Stimulated activated CD8-positive, alpha-beta memory T cell treated with anti-CD3 and anti-CD28 coated beads, Interleukin-15, amount 100 ng/mL, for 48 hours (primary cell): Measurements from ENCODE around the gene KISS1R.

Experiments
- DNase-seq, 2 donors: peaks; one replicate each; pipeline ENCODE4 v3.0.0-alpha.2; 2020; ENCODE audit warnings: low read depth in 2 of 2

KISS1R gene

DNA sequence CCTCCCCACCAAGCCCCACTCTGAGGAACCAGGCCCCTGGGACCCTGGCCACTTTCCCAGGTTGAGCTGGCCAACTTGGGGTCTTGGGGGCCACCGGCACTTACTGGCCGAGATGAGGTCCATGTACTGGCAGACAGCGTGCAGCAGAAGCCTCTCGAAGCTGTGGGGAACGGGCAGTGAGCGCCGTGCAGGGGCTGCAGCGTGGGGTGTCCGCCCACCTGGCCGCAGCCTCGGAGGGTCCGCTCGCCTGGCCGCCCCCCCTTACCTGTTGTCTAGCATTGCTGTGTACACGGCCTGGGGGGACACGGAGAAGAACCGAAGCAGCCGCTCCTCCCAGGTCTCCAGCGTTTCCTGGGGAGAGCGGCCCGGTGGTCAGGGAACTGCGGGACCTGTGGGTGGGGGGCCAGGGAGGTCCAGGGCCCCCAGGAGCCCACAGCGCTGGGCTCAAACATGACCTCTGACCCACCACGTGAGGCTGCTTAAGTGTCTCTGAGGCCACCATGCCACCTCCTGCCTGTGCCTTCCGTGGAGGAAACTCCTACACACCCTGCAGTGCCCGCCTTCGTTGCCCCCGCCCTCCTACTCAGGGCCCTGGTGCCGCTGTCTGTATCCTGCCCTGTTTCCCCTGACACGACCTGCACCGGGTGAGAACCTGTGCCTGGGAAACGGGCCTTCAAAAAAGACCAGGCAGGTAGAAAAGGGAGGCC is 17.6 kb upstream of the KISS1R start:
- DNase-seq = no peak

DNA sequence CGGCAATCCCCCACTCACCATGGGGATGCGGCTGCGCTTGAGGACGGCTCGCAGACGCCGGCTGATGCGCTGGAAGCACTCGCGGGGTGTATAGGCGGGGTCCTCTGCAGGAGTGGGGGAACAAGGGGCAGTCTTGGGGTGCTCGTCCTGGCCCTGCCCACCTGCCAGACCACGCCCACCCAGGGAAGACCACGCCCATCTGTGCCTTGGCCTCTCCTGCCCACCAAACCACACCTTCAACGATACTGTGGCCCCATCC is 17.2 kb upstream of the KISS1R start:
- DNase-seq = no peak

DNA sequence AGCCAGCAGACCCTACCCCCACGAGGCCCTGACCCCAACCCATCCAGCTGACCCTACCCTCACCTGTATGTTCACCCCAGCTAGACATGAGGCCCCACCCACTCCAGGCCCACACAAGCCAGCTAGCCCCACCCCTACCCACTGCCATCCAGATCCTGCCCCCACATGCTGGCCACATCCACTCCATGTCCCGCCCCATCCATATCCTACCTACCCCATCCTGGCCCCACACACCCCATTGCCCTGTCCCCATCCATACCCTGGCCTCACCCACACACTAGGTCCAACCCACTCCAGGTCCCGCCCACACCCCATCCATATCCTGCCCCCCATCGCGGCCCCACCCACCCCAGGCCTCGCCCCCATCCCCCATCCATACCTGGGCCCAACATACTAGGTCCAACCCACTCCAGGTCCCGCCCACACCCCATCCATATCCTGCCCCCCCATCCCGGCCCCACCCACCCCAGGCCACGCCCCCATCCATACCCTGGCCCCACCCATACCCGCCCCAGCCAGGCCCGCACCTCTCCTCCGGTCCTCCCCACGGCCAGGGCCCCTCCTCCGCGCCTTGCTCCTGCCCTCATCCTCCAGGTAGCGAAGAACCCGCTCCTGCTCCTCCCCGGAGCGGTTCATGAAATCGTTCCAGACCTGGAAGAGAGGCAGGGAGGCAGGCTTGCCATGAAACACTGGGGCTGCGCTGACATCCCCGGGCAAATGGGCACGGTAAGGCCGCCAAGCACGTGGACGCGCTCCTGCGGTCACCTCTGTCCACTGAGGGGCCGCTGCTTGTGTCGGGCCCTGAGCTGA is 16.6 kb upstream of the KISS1R start:
- DNase-seq = no peak

DNA sequence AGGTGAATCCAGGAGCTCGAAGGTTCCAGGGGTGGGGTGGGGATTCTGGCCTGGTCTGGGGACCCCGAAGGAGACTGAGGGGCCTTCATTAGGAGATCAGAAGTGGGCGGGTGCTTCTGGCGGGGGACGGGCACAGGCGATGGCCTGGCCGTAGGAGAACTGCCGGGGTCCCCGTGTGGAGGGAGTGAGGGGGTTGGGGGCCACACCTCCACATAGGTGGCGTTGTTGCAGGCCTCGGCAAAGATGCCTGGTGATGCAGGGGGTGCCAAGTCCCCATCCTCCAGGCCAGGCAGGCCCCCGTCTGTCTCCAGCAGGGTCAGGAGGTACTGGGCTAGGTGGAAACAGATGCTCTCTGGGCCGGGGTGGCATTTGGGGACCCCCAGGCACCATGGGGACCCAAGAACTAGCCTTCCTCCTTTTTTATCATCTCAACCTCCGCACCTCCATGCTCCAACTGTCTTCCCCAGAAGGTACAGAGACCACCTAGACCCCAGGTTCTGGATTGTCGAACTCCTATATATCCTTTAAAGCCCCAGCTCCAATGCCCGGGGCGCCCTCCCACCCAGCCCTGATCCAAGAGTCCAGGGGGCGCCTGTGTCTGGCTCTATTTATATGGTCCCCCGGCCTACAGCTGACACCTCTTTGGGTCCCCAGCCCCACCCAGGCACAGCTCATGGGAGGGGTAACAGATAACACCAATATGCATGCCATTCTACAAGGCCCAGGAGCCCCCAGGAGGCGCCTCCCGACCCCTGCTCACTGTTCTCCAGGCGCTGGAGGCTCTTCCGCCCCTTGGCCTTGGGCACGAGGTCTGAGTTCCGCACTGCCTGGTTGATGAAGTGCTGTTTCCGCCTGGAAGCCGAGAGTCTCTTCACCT is 15.7 kb upstream of the KISS1R start:
- no peak for DNase-seq

DNA sequence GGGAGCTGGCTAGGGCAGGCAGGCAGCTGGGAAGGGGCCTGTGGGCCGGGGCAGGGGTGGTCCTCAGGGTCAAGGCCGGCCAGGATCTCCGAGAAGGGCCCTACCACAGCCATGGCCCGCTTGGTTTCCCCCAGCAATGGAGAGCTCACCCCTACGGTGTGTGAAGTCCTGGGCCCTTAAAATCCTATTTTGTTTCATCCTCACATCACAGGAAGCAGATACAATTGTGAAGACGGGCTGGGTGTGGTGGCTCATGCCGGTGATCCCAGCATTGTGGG is 15.1 kb upstream of the KISS1R start:
- DNase-seq = no peak

DNA sequence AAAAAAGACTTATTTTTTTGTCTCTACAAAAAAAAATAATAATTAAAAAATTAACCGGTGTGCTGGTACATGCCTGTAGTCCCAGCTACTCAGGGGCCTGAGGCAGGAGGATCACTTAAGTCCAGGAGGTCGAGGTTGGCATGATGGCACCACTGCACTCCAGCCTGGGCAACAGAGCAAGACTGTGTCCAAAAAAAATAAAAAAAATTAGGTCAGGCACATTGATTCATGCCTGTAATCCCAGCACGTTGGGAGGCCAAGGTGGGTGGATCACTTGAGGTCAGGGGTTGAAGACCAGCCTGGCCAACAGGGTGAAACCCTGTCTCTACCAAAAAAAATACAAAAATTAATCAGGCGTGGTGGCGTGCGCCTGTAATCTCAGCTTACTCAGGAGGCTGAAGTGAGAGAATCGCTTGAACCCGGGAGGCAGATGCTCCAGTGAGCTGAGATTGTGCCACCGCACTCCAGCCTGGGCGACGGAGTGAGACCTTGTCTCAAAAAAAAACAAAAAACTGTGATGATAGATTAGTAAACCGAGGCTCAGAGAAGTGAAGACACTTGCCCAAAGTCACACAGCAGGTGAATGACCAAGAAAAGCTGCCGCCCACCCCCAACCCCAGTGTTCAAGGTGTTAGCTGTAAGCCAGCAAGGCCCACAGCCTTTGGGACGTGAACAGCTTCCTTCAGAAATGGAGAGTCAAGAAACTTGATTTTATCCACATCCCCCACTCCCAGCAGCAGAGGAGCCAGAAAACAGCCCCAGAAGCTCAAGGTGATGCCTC is 14.5 kb upstream of the KISS1R start:
- no peak for DNase-seq

DNA sequence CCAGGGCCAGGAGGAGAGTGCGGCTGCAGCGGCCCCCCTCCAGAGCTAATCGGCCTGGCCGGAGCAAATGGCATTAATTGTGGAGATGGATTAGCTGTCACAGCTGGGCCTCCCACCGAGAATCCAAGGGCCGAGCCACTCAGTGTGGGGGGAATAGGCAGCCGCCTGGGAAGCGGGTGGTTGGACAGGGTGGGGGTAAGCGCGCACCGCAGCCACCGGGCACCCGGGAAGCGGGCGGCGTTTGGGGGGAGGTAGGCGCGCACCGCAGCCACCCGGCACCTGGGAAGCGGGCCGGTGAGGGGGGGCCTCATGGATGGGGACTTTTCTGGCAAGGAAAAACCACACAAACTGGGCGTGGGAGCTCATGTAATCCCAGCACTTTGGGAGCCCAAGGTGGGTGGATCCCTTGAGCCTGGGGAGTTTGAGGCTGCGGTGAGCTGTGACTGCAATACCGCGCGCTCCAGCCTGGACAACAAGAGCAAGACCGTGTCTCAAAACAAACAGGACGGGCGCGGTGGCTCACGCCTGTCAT is 13.8 kb upstream of the KISS1R start:
- DNase-seq = no peak

DNA sequence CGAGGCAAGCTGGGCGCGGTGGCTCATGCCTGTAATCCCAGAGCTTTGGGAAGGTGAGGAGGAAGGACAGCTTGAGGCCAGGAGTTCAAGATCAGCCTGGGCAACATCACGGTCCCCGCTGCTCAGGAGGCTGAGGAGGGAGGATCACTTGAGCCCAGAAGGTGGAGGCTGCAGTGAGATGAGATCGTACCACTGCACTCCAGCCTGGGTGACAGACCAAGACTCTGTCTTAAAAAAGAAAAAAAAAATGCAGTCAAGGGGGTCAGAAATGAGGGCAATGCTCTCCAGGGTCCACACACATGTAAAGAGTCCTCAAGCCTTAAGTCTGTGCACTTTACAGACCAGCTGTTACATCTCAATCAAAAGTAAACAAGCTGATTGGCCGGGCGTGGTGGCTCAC is 12.6 kb upstream of the KISS1R start:
- DNase-seq = no peak

DNA sequence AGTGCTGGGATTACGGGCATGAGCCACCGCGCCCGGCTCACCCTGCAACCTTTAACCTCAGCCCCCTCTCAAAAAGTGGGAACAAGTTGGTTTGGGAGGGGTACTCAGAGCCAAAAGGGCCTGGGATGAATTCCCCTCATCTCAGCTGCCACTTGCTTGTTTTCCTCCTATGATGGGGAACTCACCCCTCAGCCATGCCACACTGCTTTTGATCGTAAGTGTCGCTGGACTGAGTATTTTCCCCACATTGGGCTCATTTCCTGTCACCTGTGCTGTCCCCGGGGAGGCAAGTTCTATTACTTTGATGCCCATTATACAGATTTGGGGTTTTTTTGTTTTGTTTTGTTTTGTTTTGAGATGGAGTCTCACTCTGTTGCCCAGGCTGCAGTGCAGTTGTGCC is 10.7 kb upstream of the KISS1R start:
- no peak for DNase-seq

DNA sequence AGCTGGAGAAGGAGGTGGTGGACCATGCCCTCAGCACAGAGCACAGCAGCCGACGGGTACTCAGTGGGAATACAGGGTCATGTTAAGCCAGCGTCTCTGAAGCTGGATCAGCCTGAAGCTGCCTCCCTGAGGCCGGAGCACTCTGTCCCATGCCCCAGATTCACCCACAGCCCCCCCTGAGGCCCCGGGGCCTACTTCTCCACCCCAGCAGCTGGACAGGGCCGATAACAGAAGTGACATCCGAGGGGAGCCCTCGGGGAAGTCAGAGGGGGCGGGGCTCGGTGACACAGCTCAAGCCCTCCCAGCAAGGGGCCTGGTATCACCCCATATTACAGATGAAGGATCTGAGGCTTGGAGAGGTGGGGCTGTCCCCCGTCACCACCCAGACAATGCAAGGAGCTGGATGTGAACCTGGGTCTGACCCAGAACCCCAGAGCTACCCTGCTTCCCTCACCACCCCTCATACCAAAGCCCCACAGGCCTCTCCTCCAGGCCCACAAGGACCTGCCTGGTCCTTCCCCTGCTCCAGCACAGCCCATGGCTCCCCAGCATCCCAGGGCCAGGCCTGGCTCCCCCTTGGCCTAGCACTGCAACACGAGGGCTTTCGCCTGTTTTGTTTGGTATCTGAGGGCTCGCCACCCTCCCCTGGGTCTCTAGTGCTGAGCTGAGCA is 9.8 kb upstream of the KISS1R start:
- DNase-seq = no peak

DNA sequence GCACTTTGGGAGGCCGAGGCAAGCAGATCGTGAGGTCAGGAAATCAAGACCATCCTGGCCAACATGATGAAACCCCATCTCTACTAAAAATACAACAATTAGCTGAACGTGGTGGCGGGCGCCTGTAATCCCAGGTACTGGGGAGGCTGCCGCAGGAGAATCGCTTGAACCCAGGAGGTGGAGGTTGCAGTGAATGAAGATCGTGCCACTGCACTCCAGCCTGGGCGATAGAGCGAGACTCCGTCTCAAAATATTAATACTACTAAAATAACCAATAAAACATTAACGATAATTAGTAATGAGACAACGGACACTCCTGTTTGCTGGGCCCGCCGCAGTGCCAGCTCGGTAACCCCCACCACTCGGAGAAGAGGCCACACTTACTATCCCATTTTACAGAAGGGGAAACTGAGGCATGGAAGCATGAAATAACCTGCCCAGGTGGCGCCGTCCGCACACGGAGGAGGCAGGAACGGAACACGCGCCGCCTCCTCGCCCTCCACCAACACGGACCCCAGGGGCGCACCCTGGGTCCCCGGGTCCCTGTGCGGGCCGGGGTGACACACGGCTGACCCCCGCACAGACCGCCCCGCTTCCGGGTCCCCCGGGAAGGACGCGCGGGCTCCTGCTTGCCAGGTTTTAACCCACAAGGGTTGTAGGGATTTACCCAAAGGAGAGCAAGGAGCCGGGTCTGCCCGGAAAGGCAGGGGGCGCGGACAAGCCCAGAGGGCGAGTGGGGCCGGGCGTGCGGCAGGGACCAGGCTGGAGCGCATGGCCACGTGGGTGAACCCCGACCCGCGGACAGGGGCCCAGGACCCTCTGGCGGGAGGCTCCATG is 5.7 kb upstream of the KISS1R start:
- no peak for DNase-seq

DNA sequence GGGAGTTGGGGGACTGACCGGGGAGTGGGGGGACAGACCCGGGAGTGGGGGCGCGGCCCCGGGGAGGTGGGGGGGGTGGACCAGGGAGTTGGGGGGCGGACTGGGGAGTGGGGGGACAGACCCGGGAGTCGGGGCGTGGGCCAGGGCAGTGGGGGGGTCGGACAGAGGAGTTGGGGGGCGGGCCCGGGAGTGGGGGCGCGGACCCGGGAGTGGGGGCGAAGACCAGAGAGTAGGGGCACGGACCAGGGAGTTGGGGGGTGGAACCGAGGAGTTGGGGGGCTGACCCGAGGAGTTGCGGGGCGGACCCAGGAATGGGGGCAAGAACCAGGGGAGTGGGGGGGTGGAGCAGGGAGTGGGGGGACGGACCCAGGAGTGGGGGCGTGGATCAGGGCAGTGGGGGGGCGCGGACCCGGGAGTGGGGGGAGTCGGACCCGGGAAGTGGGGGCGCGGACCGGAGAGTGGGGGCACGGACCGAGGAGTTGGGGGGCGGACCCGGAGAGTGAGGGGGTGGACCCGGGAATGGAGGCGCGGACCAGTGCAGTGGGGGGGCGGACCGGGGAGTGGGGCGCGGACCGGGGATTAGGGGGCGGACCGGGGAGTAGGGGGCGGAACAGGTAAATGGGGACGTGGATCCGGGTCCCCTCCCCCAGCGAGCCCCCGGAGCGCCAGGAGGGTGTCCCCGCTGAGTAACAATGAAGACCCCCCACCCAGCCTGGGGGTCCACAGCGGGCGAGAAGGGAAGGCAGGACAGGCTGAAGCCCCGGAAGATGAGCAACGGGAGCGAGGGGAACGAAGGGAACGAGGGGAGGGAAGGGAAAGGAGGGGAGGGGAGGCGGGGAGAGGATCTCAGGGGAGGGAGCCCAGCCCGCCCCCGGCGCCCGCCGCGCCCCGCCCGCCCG is 4.7 kb upstream of the KISS1R start:
- DNase-seq = no peak

DNA sequence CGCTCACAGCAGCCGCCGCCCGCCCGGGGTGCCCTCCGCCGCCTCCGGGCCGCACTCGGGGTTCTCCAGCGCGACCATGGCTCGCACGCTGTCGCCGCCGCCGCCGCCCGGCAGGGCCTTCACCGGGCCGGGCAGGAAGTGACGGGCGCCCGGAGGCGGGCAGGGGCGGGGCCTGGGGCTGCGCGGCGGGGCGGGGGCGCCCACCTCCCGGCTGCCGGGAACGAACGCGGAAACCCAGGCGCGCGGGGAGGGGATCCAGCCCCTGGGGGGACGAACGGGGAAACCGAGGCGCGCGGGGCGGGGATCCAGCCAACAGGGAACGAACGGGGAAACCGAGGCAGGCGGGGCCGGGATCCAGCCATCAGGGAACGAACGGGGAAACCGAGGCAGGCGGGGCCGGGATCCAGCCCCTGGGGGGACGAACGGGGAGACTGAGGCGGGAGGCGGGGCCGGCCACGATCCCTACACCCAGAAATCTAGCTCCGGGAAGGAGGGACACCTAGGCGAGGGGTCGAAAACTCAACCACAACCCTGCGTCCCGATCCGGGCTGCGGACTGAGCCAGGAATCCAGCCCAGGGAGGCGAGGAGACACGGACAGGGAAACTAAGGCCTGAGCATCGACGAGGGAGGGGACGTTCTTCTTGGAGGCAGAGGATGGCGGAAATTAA is 3.9 kb upstream of the KISS1R start, which contains the start of gene R3HDM4:
Gene R3HDM4, minus strand, starts transcription at position 140 of the 669 bp plus-strand sequence. Its CDS starts 62 bp downstream, at position 78.
- peak; percentile 74 to 80 for DNase-seq

DNA sequence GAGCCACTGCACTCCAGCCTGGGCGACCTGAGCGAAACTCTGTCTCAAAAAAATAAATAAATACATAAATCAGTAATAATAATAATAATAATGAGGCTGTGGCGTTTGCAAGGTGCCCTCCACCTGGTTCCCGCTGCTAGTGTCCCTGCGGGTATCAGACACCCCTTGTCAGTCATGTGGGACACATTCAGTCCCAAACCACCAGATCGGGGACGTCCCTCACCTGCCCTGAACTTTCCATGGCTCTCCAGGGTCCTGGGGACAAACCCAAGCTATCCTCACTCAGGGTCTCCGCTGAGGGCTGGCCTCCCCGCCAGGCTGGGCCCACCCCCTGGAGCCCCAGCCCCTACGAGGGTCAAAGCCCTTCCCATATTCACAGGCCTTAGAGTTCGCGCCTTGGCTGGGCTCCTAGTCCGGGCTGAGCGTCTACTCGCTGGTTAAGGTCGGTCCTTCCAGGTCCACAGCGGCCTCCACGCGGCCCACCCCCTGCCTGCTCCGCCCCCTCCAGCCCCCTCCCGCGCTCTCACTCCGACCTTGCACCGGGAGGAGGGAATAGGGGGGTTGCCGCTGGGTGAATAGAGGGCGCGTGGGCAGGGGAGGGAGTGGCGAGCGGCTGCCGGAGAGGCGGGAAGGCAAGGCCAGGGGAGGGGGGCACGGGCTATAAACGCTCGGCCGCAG is 349 bp upstream of the KISS1R start:
- DNase-seq = no peak

DNA sequence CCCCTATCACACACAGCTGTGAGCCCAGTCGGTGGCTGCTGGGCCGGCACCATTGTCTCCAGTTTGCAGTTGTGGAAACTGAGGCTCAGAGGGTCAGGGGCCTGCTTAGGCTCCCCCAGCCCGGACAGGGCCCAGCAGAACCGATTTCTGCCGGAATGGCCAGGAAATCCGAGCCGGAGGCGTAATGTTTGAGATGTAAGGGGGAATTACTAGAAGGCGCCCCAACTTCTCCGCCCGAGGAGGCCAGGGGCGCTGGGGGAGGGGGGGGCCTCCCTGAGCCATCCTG is 962 bp downstream of the KISS1R start:
- DNase-seq = no peak

DNA sequence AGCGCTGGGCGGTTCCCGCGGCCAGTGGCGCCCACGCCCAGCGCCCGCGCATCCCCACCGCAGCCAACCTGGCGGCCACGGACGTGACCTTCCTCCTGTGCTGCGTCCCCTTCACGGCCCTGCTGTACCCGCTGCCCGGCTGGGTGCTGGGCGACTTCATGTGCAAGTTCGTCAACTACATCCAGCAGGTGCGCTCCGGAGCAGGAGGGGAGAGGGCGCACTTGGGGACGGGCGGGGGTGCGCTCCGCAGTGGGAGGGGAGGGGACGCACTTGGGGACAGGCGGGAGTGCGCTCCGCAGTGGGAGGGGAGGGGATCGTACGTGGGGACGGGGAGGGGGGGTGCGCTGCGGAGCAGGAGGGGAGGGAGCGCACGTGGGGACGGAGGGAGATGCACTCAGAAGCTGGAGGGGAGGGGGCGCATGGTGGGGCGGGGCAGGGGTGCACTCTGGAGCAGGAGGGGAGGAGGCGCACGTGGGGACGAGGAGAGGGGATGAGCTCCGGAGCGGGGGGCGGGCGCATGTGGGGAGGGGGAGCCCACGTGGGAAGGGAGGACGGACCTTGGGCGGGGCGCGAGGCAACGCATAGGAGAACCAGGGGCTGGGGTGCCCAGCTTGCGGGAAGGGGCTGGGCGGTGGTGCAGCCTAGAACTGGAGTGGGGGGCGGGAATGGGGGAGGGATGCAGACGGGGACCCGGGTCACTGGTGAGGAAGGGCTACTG is 1.5 kb downstream of the KISS1R start:
- no peak for DNase-seq

DNA sequence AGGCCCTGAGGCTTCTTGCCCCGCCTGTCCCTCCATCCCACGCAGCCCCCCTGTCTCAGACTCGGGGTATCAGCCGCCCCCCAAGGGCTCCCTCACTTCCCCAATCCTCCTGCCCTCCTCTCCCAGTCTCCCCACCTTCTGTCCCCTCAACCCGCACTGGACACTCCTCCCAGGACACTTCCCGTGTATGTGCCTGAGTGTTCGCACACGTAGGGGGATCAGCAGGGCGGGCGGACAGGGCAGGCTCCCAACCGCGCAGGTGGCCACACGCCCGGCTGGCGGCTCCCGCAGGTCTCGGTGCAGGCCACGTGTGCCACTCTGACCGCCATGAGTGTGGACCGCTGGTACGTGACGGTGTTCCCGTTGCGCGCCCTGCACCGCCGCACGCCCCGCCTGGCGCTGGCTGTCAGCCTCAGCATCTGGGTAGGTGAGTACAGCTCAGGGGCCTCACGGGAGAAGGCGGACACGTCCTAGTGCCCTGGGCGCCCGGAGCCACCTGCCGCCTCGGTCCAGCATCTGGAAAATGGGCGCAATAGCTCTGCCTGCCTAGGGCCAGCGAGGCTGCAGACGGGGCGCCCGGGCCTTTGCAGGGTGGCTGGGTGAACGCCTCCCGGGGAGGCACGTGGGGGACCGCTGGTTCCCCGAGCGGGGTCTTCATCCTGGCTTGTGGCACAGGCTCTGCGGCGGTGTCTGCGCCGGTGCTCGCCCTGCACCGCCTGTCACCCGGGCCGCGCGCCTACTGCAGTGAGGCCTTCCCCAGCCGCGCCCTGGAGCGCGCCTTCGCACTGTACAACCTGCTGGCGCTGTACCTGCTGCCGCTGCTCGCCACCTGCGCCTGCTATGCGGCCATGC is 2.3 kb downstream of the KISS1R start:
- no peak for DNase-seq
